BE2C (cell line): ENCODE measurements around the gene DMC1.

Experiments
- DNase-seq: peaks from one replicate; pipeline ENCODE4 v3.0.0-alpha.2; 2020
- H3K27me3 ChIP-seq: fragments of 250-450 bp; sonication (Bioruptor Pico); 2 replicates; pipeline ENCODE4 v1.5.1; 2020; ENCODE audit warnings: mild to moderate bottlenecking
- H3K36me3 ChIP-seq: fragments of 250-450 bp; sonication (Bioruptor Pico); 2 replicates; pipeline ENCODE4 v1.5.1; 2020; ENCODE audit warnings: mild to moderate bottlenecking
- H3K4me1 ChIP-seq: fragments of 250-450 bp; sonication (Bioruptor Pico); 2 replicates; pipeline ENCODE4 v1.5.1; 2020
- H3K4me3 ChIP-seq: 2 replicates; pipeline ENCODE4 v1.5.1; 2011; ENCODE audit warnings: low read depth, low read length
- H3K9me3 ChIP-seq: fragments of 250-450 bp; sonication (Bioruptor Pico); 2 replicates; pipeline ENCODE4 v1.5.1; 2020
- CTCF ChIP-seq: IDR thresholded peaks from 2 replicates; pipeline ENCODE4 v1.5.1; 2012; ENCODE audit warnings: mild to moderate bottlenecking, low read depth, low read length

The DMC1 gene

GRCh38 chr22:38612217-38613006, 42.4 kb upstream of the DMC1 start:
- H3K9me3 ChIP-seq, result no peaks in the 10 kb centered on the region
- no peaks in the 10 kb centered on the region for H3K4me1 ChIP-seq
- no peaks in the 10 kb centered on the region for H3K27me3 ChIP-seq
- H3K36me3 ChIP-seq, result no peaks in the 10 kb centered on the region
- no peak for TF ChIP-seq CTCF
- no peak for DNase-seq
- H3K4me3 ChIP-seq, result no peak overlapping the region

DNA sequence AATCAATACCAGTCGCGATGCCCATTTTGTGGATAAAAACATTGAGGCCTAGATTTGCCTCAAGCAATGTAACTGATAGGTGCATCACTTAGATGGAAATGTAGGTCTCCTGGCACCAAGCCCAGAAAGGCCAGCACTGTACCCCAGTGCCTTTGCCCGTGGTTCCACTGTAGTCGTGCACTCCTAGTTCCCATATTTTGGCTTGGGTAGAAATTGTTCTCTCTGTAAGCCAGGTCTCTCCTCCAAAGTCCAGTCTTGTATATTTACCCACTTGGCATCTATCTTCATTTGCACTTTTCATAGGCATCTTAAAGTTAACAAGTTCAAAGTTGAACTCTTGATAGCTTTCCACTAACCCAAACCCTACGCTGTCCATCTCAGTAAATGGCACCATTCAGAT, 41.6 kb upstream of the DMC1 start:
- TF ChIP-seq CTCF, result no peak
- no peaks in the 10 kb centered on the region for H3K9me3 ChIP-seq
- H3K36me3 ChIP-seq, result no peaks in the 10 kb centered on the region
- H3K4me3 ChIP-seq, result no peak overlapping the region
- no peaks in the 10 kb centered on the region for H3K27me3 ChIP-seq
- H3K4me1 ChIP-seq, result no peaks in the 10 kb centered on the region
- no peak for DNase-seq

- H3K4me3 ChIP-seq, result no peak overlapping the region
- no peaks in the 10 kb centered on the region for H3K27me3 ChIP-seq
- no peaks in the 10 kb centered on the region for H3K9me3 ChIP-seq
- no peaks in the 10 kb centered on the region for H3K4me1 ChIP-seq
- no peaks in the 10 kb centered on the region for H3K36me3 ChIP-seq
- DNase-seq, result no peak
- TF ChIP-seq CTCF, result no peak
These were observed 40.3 kb upstream of the DMC1 start for GRCh38 chr22:38610234-38610633.

- no peaks in the 10 kb centered on the region for H3K27me3 ChIP-seq
- no peak for TF ChIP-seq CTCF
- no peaks in the 10 kb centered on the region for H3K36me3 ChIP-seq
These were observed 39.2 kb upstream of the DMC1 start for GRCh38 chr22:38608992-38609750.

GRCh38 chr22:38607680-38608079, 37.7 kb upstream of the DMC1 start:
- Histone ChIP-seq H3K9me3 (no peaks in the 10 kb centered on the region), H3K27me3 (no peaks in the 10 kb centered on the region), H3K36me3 (no peaks in the 10 kb centered on the region), H3K4me3 (no peak overlapping the region), H3K4me1 (no peaks in the 10 kb centered on the region)
- no peak for TF ChIP-seq CTCF
- DNase-seq, result no peak

More at GRCh38 chr22:38608992-38609750, 39.2 kb upstream of the DMC1 start:
- no peak for DNase-seq
- no peaks in the 10 kb centered on the region for H3K4me1 ChIP-seq
- no peaks in the 10 kb centered on the region for H3K9me3 ChIP-seq
- H3K4me3 ChIP-seq, result no peak overlapping the region

GRCh38 chr22:38602166-38602565, 32.2 kb upstream of the DMC1 start:
- no peak for DNase-seq
- no peak for TF ChIP-seq CTCF
- Histone ChIP-seq H3K36me3 (no peaks in the 10 kb centered on the region), H3K4me3 (no peak overlapping the region), H3K27me3 (no peaks in the 10 kb centered on the region), H3K4me1 (no peaks in the 10 kb centered on the region), H3K9me3 (no peaks in the 10 kb centered on the region)
